K562 (cell line): ENCODE results near the gene NOSTRIN. TPM values are rescaled to one million over a fixed set of nuclear protein-coding genes. Genes with fewer than 3 reads are reported as not detected.

Experiments
- FOXK1 ChIP-seq: sonication (generic); formaldehyde crosslinking; IDR thresholded peaks from 2 replicates; pipeline ENCODE4 v1.8.0; 2022; ENCODE audit warnings: missing genetic modification reagents, mild to moderate bottlenecking, borderline replicate concordance
- GATAD2A ChIP-seq: fragments of 450-650 bp; IDR thresholded peaks from 2 replicates; pipeline ENCODE4 v1.6.1; 2017
- GMEB1 ChIP-seq: fragments of 250-450 bp; sonication (Bioruptor Pico); IDR thresholded peaks from 2 replicates; pipeline ENCODE4 v1.4.0; 2020; ENCODE audit warnings: mild to moderate bottlenecking
- MED1 ChIP-seq: sonication (generic); formaldehyde crosslinking; IDR thresholded peaks from 2 replicates; pipeline ENCODE4 v1.8.1; 2023; ENCODE audit warnings: missing genetic modification reagents, borderline replicate concordance
- MYC ChIP-seq, 2 experiments: fragments of 250-450 bp in 1 of 2; sonication (Bioruptor Pico) in 1 of 2; IDR thresholded peaks; 2 replicates each; pipeline versions ENCODE4 v1.5.1 to v1.6.1; 2012 to 2021; ENCODE audit warnings: low read depth in 2 of 2, borderline replicate concordance in 1 of 2, improper control_type of control experiment in 1 of 2, low read length in 1 of 2, mild to moderate bottlenecking in 1 of 2, moderate library complexity in 1 of 2
- PBX2 ChIP-seq, 2 experiments: IDR thresholded peaks in 1 of 2; conservative IDR thresholded peaks in 1 of 2; 2 replicates each; pipeline ENCODE4 v1.6.1; 2016; ENCODE audit warnings: low read depth in 2 of 2, mild to moderate bottlenecking in 1 of 2, missing compliant biosample characterization in 1 of 2, missing genetic modification characterization in 1 of 2, moderate library complexity in 1 of 2
- PRMT5 ChIP-seq: sonication (generic); formaldehyde crosslinking; IDR thresholded peaks from 2 replicates; pipeline ENCODE4 v1.5.0; 2020; ENCODE audit warnings: missing genetic modification reagents
- RBM15 ChIP-seq: fragments of 200-400 bp; formaldehyde crosslinking; IDR thresholded peaks from 2 replicates; pipeline ENCODE4 v1.6.1; 2018; ENCODE audit warnings: mild to moderate bottlenecking, low read length, moderate library complexity; ENCODE audit not compliant: insufficient read depth
- ZMIZ1 ChIP-seq, 2 experiments: fragments of 150-350 bp in 1 of 2; IDR thresholded peaks; 2 replicates each; pipeline ENCODE4 v1.6.1; 2012 to 2016; ENCODE audit warnings: low read depth in 2 of 2, low read length in 2 of 2, mild to moderate bottlenecking in 1 of 2, moderate library complexity in 1 of 2
- ZNF395 ChIP-seq: fragments of 200-800 bp; sonication (Bioruptor generic); IDR thresholded peaks from 2 replicates; pipeline ENCODE4 v1.6.1; 2017; ENCODE audit warnings: missing genetic modification characterization, missing compliant biosample characterization
- ZNF586 ChIP-seq: fragments of 450-650 bp; formaldehyde crosslinking; conservative IDR thresholded peaks from 2 replicates; pipeline ENCODE4 v1.4.0; 2020; ENCODE audit warnings: mild to moderate bottlenecking, moderate library complexity
- ZNF589 ChIP-seq: fragments of 200-800 bp; sonication (Bioruptor generic); IDR thresholded peaks from 2 replicates; pipeline ENCODE4 v1.6.1; 2016; ENCODE audit warnings: low read depth, missing genetic modification characterization, missing compliant biosample characterization
- polyA plus RNA-seq, 8 experiments: library from polyadenylated mRNA; depleted of rRNA in 4 of 8; stranded (reverse) in 5 of 8; unstranded in 3 of 8; fragments of >200 nt; fragmentation: Nextera tagmentation in 2 of 8; fragmentation: Illumina TruSeq in 1 of 8; extraction: Ambion mirVana in 2 of 8; extraction: Trizol in 1 of 8; gene quantifications; 2 replicates each; pipeline versions ENCODE4 v1.2.1 to v1.2.3, GENCODE V29; 2011 to 2014; ENCODE audit warnings: inconsistent platforms in 1 of 8, missing spikeins in 1 of 8
- total RNA-seq, 7 experiments: library from RNA; depleted of rRNA in 6 of 7; stranded (reverse); fragments of >200 nt in 6 of 7; fragmentation: Illumina TruSeq in 2 of 7; extraction: Trizol in 2 of 7; gene quantifications; 2 replicates each; pipeline versions ENCODE4 v1.2.1 to v1.2.3, GENCODE V29; 2011 to 2021; ENCODE audit warnings: low replicate concordance in 1 of 7

NOSTRIN gene
- total and polyA plus RNA-seq, 9 of the 15 experiments (the other 6 are each of a cell fraction or from before 2014, with no cell fraction given), result 26.7 to 82.9 (median 56.3) TPM

GRCh38 chr2:168851674-168852320 lies 49.4 kb downstream of the NOSTRIN start (continued):
- TF ChIP-seq ZNF395 (CRISPR knock-in tag), result peak; percentile 68; the same call in 1 of the 2 replicates
- no peak for TF ChIP-seq RBM15
- no peak for TF ChIP-seq PRMT5 (CRISPR knock-in tag)
- no peak for TF ChIP-seq GATAD2A
- TF ChIP-seq MYC (IDR thresholded peaks at IDR 0.05; ENCODE audit: low read depth, low read length), result peak; percentile 96
- TF ChIP-seq MYC (CRISPR knock-in tag; IDR thresholded peaks at IDR 0.05; ENCODE audit: borderline replicate concordance, low read depth), result no peak
- peak in 1 of 2 experiments; percentile 92; a peak in 2 of 4 replicates for TF ChIP-seq ZMIZ1 (IDR thresholded peaks at IDR 0.05; ENCODE audit: low read depth in 2 of 2, low read length in 2 of 2)
- TF ChIP-seq ZNF589, result peak; percentile 76
- TF ChIP-seq ZNF586 (CRISPR knock-in tag), result no peak
- no peak for TF ChIP-seq FOXK1 (CRISPR knock-in tag)
- TF ChIP-seq MED1 (CRISPR knock-in tag), result no peak
- no peak for TF ChIP-seq GMEB1
- no peak for TF ChIP-seq PBX2 (CRISPR knock-in tag; IDR thresholded peaks at IDR 0.05; ENCODE audit: low read depth)
- TF ChIP-seq PBX2 (tag; conservative IDR thresholded peaks at IDR 0.05; ENCODE audit: low read depth), result peak; percentile 83
